Measurements from ENCODE around the gene NRP2. TPM values are rescaled to one million over a fixed set of nuclear protein-coding genes. Genes with fewer than 3 reads are reported as not detected.

The NRP2 gene
- total RNA-seq, 1 donor from 2014 or later, result 76.7 TPM

DNA sequence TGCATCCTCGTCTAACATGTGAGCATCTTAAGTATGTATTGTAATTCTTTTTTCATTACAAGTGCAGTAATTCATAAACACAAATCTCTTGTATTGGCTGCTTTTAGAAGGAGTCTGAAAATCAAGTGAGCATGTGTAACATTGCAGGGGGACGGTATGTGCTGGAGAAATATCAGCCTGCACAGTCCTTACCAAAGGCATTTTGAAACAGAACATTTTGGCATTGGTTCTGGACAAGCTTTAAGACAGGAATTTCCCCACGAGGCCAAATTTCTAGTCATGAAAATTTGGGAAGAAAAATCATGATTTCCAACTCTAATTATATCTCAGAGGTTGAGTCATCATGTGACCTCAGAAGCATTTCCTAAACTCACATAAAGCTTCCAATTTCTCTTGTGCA, 24.7 kb upstream of the NRP2 start:
- peak; percentile 59 for DNase-seq (ENCODE audit: low read depth)
- no peak overlapping the region for H3K4me2 ChIP-seq (ENCODE audit: low read length)
- H3K27me3 Mint-ChIP-seq (ENCODE audit: low read depth, unreplicated experiment), result no peaks in the 10 kb centered on the region
- no peak overlapping the region for H3K4me3 Mint-ChIP-seq (ENCODE audit: unreplicated experiment)
- peaks cover 28% of the 10 kb centered on the region for H3K4me1 Mint-ChIP-seq (ENCODE audit: low read depth, unreplicated experiment)
- TF ChIP-seq EZH2 (IDR thresholded peaks at IDR 0.05; ENCODE audit: insufficient read depth, low read length), result no peak
- peaks cover 20% of the 10 kb centered on the region for H3K4me1 ChIP-seq (ENCODE audit: insufficient read depth, low read length)
- H3K9me3 Mint-ChIP-seq (ENCODE audit: unreplicated experiment), result no peaks in the 10 kb centered on the region
- H3K27ac ChIP-seq (ENCODE audit: low read depth, low read length), result no peak overlapping the region
- H3K36me3 Mint-ChIP-seq (ENCODE audit: low read depth, unreplicated experiment), result no peaks in the 10 kb centered on the region
- no peaks in the 10 kb centered on the region for H4K20me1 ChIP-seq (ENCODE audit: insufficient read depth, low read length)
- no peak overlapping the region for H3K27ac Mint-ChIP-seq (ENCODE audit: unreplicated experiment)
- H3K4me3 ChIP-seq (ENCODE audit: insufficient read depth, low read depth, low read length), result no peak overlapping the region
- H2AFZ ChIP-seq (ENCODE audit: low read depth, low read length), result no peak overlapping the region
- H3K27me3 ChIP-seq (ENCODE audit: insufficient read depth, low read length), result no peaks in the 10 kb centered on the region
- no peak overlapping the region for H3K9ac ChIP-seq (ENCODE audit: low read length)
- no peaks in the 10 kb centered on the region for H3K79me2 ChIP-seq (ENCODE audit: insufficient read depth, low read length)
- no peaks in the 10 kb centered on the region for H3K9me3 ChIP-seq (ENCODE audit: insufficient read depth, low read depth, low read length)
- no peaks in the 10 kb centered on the region for H3K36me3 ChIP-seq (ENCODE audit: insufficient read depth, low read length)
- peak; percentile 75 for FAIRE-seq

DNA sequence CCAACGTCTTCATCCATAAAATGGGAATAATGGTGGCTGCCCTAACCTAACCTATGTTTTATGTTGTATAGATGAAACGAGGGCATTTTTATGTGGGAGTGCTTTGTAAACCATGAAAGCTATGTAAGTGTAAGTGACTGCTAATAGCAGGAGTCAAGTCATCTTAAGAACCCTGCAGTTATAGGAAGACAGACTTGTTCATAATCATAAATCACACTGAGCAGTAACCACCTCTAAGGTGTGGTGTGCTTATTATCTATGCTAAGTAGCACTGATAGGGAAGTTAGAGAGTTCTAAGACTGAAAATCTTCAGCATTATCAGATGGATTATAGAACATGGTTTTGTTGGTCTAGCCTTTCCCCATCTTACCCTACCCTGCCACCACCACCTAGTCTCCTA, 24.2 kb upstream of the NRP2 start:
- Histone ChIP-seq H3K36me3 (ENCODE audit: insufficient read depth, low read length) (no peaks in the 10 kb centered on the region), H3K9ac (ENCODE audit: low read length) (no peak overlapping the region), H3K27ac (ENCODE audit: low read depth, low read length) (no peak overlapping the region), H4K20me1 (ENCODE audit: insufficient read depth, low read length) (no peaks in the 10 kb centered on the region), H3K9me3 (ENCODE audit: insufficient read depth, low read depth, low read length) (no peaks in the 10 kb centered on the region), H3K27me3 (ENCODE audit: insufficient read depth, low read length) (no peaks in the 10 kb centered on the region), H3K79me2 (ENCODE audit: insufficient read depth, low read length) (no peaks in the 10 kb centered on the region), H3K4me3 (ENCODE audit: insufficient read depth, low read depth, low read length) (no peak overlapping the region), H2AFZ (ENCODE audit: low read depth, low read length) (no peak overlapping the region), H3K4me1 (ENCODE audit: insufficient read depth, low read length) (peaks cover 20% of the 10 kb centered on the region), H3K4me2 (ENCODE audit: low read length) (no peak overlapping the region)
- H3K27me3 Mint-ChIP-seq (ENCODE audit: low read depth, unreplicated experiment), result no peaks in the 10 kb centered on the region
- no peak overlapping the region for H3K27ac Mint-ChIP-seq (ENCODE audit: unreplicated experiment)
- DNase-seq (ENCODE audit: low read depth) (no peak), FAIRE-seq (no peak)
- H3K9me3 Mint-ChIP-seq (ENCODE audit: unreplicated experiment), result no peaks in the 10 kb centered on the region
- H3K4me1 Mint-ChIP-seq (ENCODE audit: low read depth, unreplicated experiment), result peaks cover 28% of the 10 kb centered on the region
- no peaks in the 10 kb centered on the region for H3K36me3 Mint-ChIP-seq (ENCODE audit: low read depth, unreplicated experiment)
- no peak for TF ChIP-seq EZH2 (IDR thresholded peaks at IDR 0.05; ENCODE audit: insufficient read depth, low read length)
- TF ChIP-seq, protein P1, sequence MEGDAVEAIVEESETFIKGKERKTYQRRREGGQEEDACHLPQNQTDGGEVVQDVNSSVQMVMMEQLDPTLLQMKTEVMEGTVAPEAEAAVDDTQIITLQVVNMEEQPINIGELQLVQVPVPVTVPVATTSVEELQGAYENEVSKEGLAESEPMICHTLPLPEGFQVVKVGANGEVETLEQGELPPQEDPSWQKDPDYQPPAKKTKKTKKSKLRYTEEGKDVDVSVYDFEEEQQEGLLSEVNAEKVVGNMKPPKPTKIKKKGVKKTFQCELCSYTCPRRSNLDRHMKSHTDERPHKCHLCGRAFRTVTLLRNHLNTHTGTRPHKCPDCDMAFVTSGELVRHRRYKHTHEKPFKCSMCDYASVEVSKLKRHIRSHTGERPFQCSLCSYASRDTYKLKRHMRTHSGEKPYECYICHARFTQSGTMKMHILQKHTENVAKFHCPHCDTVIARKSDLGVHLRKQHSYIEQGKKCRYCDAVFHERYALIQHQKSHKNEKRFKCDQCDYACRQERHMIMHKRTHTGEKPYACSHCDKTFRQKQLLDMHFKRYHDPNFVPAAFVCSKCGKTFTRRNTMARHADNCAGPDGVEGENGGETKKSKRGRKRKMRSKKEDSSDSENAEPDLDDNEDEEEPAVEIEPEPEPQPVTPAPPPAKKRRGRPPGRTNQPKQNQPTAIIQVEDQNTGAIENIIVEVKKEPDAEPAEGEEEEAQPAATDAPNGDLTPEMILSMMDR (IDR thresholded peaks at IDR 0.05; ENCODE audit: insufficient read depth, low read depth, low read length), result no peak
- H3K4me3 Mint-ChIP-seq (ENCODE audit: unreplicated experiment), result no peak overlapping the region

- no peaks in the 10 kb centered on the region for H3K27me3 ChIP-seq (ENCODE audit: insufficient read depth, low read length)
- H3K79me2 ChIP-seq (ENCODE audit: insufficient read depth, low read length), result no peaks in the 10 kb centered on the region
- H3K9ac ChIP-seq (ENCODE audit: low read length), result no peak overlapping the region
- no peak overlapping the region for H3K4me2 ChIP-seq (ENCODE audit: low read length)
- no peak overlapping the region for H2AFZ ChIP-seq (ENCODE audit: low read depth, low read length)
- FAIRE-seq, result no peak
- no peaks in the 10 kb centered on the region for H3K36me3 ChIP-seq (ENCODE audit: insufficient read depth, low read length)
- no peak overlapping the region for H3K27ac Mint-ChIP-seq (ENCODE audit: unreplicated experiment)
- H3K9me3 ChIP-seq (ENCODE audit: insufficient read depth, low read depth, low read length), result no peaks in the 10 kb centered on the region
- TF ChIP-seq EZH2 (IDR thresholded peaks at IDR 0.05; ENCODE audit: insufficient read depth, low read length), result no peak
- TF ChIP-seq, protein P1 (IDR thresholded peaks at IDR 0.05; ENCODE audit: insufficient read depth, low read depth, low read length), result no peak
- H4K20me1 ChIP-seq (ENCODE audit: insufficient read depth, low read length), result no peaks in the 10 kb centered on the region
- H3K36me3 Mint-ChIP-seq (ENCODE audit: low read depth, unreplicated experiment), result no peaks in the 10 kb centered on the region
- H3K27me3 Mint-ChIP-seq (ENCODE audit: low read depth, unreplicated experiment), result peaks cover 2% of the 10 kb centered on the region
- H3K9me3 Mint-ChIP-seq (ENCODE audit: unreplicated experiment), result peaks cover 2% of the 10 kb centered on the region
- H3K4me3 Mint-ChIP-seq (ENCODE audit: unreplicated experiment), result no peak overlapping the region
- no peak for DNase-seq (ENCODE audit: low read depth)
- H3K4me3 ChIP-seq (ENCODE audit: insufficient read depth, low read depth, low read length), result no peak overlapping the region
- H3K4me1 ChIP-seq (ENCODE audit: insufficient read depth, low read length), result peaks cover 20% of the 10 kb centered on the region
- H3K27ac ChIP-seq (ENCODE audit: low read depth, low read length), result no peak overlapping the region
- H3K4me1 Mint-ChIP-seq (ENCODE audit: low read depth, unreplicated experiment), result peaks cover 28% of the 10 kb centered on the region
These were observed 23.7 kb upstream of the NRP2 start for GRCh38 chr2:205658572-205658971.

All from astrocyte (in vitro differentiated cells and primary cell).